BE2C (cell line): ENCODE data around the gene SPOCK2. TPM values are rescaled to one million over a fixed set of nuclear protein-coding genes. Genes with fewer than 3 reads are reported as not detected.
"Not testable (repeated sequence)": the region's sequence is repeated elsewhere in the genome, so short reads cannot be mapped to it uniquely, and the experiment has no call there.

ENCODE experiments used
- DNase-seq: peaks from one replicate; pipeline ENCODE4 v3.0.0-alpha.2; 2020
- H3K27me3 ChIP-seq: fragments of 250-450 bp; sonication (Bioruptor Pico); 2 replicates; pipeline ENCODE4 v1.5.1; 2020; ENCODE audit warnings: mild to moderate bottlenecking
- H3K36me3 ChIP-seq: fragments of 250-450 bp; sonication (Bioruptor Pico); 2 replicates; pipeline ENCODE4 v1.5.1; 2020; ENCODE audit warnings: mild to moderate bottlenecking
- H3K4me1 ChIP-seq: fragments of 250-450 bp; sonication (Bioruptor Pico); 2 replicates; pipeline ENCODE4 v1.5.1; 2020
- H3K4me3 ChIP-seq: 2 replicates; pipeline ENCODE4 v1.5.1; 2011; ENCODE audit warnings: low read depth, low read length
- H3K9me3 ChIP-seq: fragments of 250-450 bp; sonication (Bioruptor Pico); 2 replicates; pipeline ENCODE4 v1.5.1; 2020
- CTCF ChIP-seq: IDR thresholded peaks from 2 replicates; pipeline ENCODE4 v1.5.1; 2012; ENCODE audit warnings: mild to moderate bottlenecking, low read depth, low read length
- polyA plus RNA-seq: library from polyadenylated mRNA; unstranded; fragments of >200 nt; gene quantifications from one replicate; pipeline ENCODE4 v1.2.1, GENCODE V29; 2012; ENCODE audit warnings: low read depth, missing spikeins; ENCODE audit not compliant: insufficient read length, insufficient read depth

The SPOCK2 gene, protein sequence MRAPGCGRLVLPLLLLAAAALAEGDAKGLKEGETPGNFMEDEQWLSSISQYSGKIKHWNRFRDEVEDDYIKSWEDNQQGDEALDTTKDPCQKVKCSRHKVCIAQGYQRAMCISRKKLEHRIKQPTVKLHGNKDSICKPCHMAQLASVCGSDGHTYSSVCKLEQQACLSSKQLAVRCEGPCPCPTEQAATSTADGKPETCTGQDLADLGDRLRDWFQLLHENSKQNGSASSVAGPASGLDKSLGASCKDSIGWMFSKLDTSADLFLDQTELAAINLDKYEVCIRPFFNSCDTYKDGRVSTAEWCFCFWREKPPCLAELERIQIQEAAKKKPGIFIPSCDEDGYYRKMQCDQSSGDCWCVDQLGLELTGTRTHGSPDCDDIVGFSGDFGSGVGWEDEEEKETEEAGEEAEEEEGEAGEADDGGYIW
- polyA plus RNA-seq, result 1.4 TPM

DNA sequence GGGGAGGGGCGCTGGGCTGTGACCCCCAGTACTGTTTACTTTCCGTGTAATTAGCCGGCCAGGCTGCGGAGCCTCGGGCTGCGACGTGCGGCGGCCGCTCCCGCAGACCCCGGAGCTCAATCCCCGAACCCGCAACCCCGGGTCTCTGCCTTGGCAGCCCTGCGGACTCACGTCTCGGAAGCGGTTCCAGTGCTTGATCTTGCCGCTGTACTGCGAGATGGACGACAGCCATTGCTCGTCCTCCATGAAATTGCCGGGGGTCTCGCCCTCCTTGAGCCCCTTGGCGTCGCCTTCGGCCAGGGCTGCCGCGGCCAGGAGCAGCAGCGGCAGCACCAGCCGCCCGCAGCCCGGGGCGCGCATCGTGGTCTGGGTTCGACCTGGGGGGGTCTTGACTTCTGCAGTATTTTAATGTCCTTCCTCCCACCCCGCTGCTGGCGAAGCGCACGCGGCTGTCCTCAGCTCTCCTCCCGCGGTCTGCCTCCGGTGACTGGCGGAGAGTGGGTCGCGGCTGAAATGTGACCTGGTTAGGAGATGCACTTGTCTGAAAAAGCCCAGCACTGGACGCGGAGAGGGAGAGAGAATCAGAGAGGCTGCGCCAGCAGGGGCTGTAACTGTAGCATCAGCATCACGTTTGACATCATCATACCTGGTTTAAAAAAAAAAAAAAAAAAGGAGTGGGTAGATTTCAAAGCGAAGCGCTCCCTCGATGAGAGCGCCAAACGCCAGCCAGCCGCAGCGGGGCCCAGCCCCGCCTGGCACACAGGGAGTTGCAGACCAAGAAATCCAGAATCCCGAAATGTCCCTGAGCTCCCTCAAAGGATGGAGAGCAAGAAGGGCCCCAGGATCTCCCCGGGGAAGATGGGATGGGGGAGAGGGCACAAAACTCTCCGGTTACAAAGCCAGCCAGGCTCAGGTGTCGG, at the start of gene SPOCK2:
Gene SPOCK2 (minus strand): TSS at position 583 of the 920 bp plus-strand sequence. CDS start 223 bp downstream, at position 360.
- H3K4me1 ChIP-seq, result peaks cover 5% of the 10 kb centered on the region

DNA sequence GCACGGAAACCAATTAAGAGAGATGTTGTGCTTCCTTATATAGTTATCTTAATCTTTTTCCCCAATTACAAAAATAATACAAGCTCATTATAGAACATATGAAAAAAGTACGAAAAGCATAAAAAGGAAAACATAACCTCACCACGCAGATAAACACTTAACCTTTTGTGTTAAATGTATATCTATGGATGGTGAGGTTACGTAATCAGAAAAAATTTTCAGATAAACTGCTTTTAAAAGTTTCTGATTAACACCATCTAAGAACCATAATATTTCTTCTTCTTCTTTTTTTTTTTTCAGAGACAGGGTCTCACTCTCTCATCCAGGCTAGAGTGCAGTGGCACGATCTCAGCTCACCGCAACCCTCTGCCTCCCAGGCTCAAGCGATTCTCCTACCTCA, 49.2 kb upstream of the SPOCK2 start:
- Histone ChIP-seq H3K4me1 (no peaks in the 10 kb centered on the region), H3K27me3 (no peaks in the 10 kb centered on the region), H3K36me3 (no peaks in the 10 kb centered on the region; the same call in 1 of the 2 replicates), H3K9me3 (no peaks in the 10 kb centered on the region), H3K4me3 (no peak overlapping the region)
- TF ChIP-seq CTCF, result no peak
- no peak for DNase-seq

More for the DNA sequence above, at the start of gene SPOCK2:
- no peak for DNase-seq
- Histone ChIP-seq H3K4me3 (peak within 1 kb of the TSS; percentile 68), H3K9me3 (no peaks in the 10 kb centered on the region), H3K36me3 (no peaks in the 10 kb centered on the region), H3K27me3 (peaks cover 11% of the 10 kb centered on the region)
- TF ChIP-seq CTCF, result no peak

DNA sequence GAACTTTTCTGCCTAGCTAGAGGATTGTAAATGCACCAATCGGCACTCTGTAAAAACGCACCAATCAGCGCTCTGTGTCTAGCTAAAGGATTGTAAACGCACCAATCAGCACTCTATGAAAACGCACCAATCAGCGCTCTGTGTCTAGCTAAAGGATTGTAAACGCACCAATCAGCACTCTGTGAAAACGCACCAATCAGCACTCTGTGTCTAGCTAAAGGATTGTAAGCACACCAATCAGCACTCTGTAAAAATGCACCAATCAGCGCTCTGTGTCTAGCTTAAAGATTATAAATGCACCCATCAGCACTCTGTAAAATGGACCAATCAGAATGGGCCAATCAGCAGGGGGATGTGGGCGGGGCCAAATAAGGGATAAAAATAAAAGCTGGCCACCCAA, 47.9 kb upstream of the SPOCK2 start:
- not testable (repeated sequence) for H3K9me3 ChIP-seq, H3K4me1 ChIP-seq, H3K4me3 ChIP-seq, H3K27me3 ChIP-seq, DNase-seq, H3K36me3 ChIP-seq

DNA sequence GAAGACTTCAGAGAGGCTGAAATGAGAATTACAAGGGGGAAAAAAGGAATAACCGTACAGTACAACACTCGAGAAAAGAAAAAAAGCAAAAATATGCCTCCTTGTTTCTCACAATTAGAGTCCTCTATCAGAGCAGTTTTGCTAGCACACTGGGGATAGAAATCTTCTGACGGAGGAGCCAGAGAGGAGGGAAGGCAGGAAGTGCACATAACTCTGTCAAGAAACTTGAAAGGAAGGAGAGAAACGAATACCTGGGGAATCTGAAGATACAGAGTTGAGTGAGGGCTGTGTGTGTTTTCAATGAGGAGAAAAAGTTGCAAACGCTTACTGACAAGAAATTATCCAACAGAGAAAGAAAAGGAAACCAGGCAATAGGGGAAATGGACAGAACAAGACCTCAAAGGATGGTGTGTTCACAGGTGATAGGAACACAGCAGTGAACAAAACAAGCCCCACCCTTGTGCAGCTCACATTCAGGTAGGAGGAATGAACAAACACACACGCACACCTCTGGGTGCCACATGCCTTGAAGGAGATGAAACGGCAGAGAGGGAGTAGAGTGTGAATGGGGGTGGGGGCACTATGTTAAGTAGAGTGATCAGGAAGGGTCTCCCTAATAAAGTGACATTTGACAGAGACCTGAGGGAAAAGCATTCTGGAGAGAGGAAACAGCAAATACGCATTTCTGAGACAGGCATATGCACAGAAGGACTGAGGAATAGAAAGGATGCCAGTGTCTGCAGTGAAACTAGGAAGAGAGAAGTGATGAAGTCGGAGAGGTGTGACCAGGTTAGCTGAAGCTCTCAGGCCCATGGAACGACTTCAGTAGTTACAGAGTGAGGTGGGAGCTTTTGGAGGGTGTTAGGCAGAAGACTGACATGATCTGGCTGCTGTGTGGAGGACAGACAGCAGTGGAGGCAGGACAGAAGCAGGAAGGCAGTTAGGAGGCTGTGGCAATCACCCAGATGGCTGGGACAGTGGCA, 46.7 kb upstream of the SPOCK2 start:
- no peak for DNase-seq
- TF ChIP-seq CTCF, result no peak
- no peaks in the 10 kb centered on the region; the same call in 1 of the 2 replicates for H3K36me3 ChIP-seq

DNA sequence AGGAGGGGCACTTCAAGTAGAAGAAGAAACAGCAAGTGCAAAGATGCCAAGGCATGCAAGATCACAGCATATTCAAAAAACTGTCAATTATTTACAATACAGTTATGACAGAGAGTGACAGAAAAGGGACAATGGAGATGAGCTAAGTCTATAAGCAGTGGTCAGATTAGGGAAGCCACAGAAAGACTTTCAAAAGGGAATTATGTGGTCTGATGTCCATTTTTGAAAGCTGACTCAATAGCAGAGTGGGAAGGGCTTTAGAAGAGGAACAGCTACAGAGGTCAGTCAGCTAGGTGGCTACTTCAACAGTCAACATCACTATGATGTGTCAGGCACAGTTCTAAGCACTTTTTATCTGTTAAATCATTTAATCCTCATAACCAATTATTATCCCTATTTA, 45.2 kb upstream of the SPOCK2 start:
- Histone ChIP-seq H3K4me3 (no peak overlapping the region), H3K27me3 (no peaks in the 10 kb centered on the region), H3K36me3 (no peaks in the 10 kb centered on the region; the same call in 1 of the 2 replicates), H3K9me3 (no peaks in the 10 kb centered on the region), H3K4me1 (no peaks in the 10 kb centered on the region)
- DNase-seq, result no peak
- no peak for TF ChIP-seq CTCF

More for the DNA sequence above, 46.7 kb upstream of the SPOCK2 start:
- no peaks in the 10 kb centered on the region for H3K9me3 ChIP-seq
- H3K4me3 ChIP-seq, result no peak overlapping the region
- no peaks in the 10 kb centered on the region for H3K4me1 ChIP-seq
- H3K27me3 ChIP-seq, result no peaks in the 10 kb centered on the region

DNA sequence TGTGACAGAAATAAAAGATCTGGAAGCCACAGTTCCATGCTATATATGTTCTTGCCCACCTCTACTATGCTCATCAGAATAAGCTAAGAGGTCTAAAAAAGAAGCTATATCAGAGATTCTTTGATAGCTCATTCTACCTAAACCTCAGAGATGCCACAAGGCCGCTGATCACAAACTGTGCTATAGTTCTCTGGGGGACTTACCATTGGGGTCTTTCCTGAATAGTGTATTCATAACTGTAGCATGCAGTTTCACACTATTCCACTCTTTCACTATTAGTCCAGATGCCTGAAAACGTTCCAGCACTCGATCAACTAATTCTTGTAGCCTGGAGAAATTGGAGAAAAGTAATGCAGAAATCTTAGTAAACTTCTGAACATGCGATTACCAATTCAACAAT, 44.5 kb upstream of the SPOCK2 start:
- Histone ChIP-seq H3K4me3 (no peak overlapping the region), H3K9me3 (no peaks in the 10 kb centered on the region), H3K4me1 (no peaks in the 10 kb centered on the region), H3K27me3 (no peaks in the 10 kb centered on the region), H3K36me3 (no peaks in the 10 kb centered on the region; the same call in 1 of the 2 replicates)
- no peak for DNase-seq
- no peak for TF ChIP-seq CTCF
